ENCODE results near the gene SMURF1.

SMURF1 gene

DNA sequence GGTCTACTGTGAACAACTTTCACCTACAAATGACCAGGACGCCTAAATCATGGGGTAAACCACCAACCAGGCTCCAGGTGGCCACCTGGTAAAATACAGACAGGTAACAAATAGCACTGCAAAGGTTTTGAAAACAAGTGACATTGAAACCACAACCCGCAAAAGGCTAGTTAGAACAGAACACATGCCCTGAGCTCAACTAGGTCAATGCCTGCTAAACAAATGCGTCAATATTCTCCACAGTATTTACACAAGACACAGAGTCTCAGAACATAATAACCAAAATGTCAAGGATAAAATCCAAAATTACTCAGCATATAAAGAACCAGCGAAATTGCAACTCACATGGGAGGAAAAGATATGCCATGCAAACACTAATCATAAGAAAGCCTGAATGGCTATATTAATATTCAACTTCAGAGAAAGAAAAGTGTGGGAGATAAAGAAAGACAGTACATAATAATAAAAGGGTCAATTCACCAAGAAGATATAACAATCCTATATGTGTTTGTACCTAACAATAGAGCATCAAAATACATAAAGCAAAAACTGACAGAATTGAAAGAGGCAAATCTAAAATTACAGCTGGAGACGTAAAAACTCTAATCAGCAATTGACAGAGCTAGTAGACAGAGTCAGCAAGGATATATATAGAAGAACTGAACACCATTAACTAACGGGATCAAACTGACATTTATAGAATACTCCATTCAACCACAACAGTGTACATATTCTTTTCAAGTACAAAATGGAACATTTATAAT, 47.6 kb downstream of the SMURF1 start:
- FAIRE-seq = no peak

DNA sequence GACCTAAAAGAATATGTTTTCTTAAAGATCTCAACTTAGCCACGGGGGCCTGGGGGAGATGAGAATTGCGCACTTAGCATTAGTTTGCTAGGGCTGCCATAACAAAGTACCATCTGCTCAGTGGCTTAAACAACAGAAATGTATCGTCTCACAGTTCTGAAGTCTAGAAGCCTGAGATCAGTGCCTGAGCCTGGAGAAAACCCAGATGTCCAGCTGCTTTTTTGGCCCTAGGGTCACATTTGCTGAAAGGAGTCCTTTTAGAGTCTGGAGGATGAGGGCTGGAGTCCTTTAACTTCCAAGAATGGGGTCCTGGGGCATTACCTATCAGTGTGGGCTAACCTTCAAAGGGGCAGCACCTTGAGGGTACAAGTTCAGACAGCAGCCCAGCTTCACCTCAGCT, 48.2 kb downstream of the SMURF1 start:
- FAIRE-seq = no peak

GRCh38 chr7:99094401-99094800, 49.5 kb downstream of the SMURF1 start:
- FAIRE-seq = no peak

DNA sequence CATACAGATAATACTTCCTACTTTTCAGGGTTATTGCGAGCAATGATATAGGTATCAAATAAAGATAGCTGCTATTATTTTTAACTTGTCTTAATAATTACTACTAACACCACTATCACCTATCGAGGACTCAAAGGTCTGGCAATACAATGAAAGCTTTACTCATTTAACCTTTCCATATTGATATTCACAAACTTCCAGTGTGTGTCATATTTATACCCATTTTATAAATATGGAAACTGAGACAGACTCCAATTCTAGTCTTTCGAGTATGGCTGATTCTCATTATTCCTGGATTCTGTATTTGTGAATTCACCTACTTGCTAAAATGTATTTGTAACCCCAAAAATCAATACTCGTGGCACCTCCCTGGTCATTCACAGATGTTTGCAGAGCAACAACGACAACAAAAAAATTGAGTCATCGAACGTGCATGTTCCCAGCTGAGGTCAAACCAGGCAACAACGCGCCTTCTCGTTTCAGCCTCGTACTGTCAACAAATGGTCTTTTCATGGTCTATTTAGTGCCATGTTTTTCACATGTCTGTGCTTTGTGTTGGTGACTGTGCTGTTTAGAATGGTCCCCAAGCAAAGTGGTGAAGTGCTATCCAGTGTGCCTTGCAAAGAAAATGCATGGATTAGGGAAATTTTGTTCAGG, 51.7 kb downstream of the SMURF1 start:
- no peak for FAIRE-seq

GRCh38 chr7:99090771-99091542, 53.0 kb downstream of the SMURF1 start:
- FAIRE-seq = no peak

DNA sequence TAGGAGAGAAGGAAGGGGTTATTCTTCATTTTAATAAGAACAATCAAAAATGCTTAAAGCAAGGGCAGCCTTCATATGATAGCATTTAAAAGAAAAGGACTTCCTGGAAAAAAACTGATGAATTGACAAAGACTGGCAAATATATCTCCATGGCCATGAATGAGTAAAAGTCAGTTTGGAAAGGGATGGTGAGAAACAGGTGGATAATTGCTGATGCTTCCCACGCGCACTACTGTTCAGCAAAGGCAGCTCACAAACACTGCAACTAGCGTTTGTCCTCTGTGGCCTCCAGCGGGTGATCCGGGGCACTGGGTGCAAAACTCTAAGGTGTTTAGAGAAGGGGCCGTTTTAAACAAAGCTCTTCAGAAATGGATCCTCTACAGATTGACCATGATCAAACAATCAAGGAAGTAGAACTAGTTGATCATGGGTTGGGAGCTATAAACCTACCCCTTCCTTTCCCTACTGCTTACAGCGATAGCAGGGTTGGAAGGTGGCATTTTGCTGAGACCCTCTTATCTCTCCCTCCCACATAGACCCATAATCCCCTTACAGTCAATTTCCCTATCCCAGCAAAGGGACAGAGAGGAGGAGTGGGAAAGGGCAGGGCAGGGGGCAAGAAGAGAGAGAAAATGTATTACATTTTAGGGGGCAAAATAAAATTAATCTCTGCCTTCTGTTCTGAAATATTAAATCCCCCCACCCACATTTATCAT, 53.8 kb downstream of the SMURF1 start:
- FAIRE-seq = no peak

- FAIRE-seq = no peak
Observed at GRCh38 chr7:99086944-99087343, 57.0 kb downstream of the SMURF1 start.

- no peak for FAIRE-seq
Observed at GRCh38 chr7:99086532-99086931, 57.4 kb downstream of the SMURF1 start.

GRCh38 chr7:99083733-99084132, 60.2 kb downstream of the SMURF1 start:
- FAIRE-seq = no peak

GRCh38 chr7:99083068-99083651, 60.7 kb downstream of the SMURF1 start:
- no peak for FAIRE-seq

- no peak for FAIRE-seq
Observed at GRCh38 chr7:99080679-99081078, 63.2 kb downstream of the SMURF1 start.

- no peak for FAIRE-seq
Observed at GRCh38 chr7:99079104-99079503, 64.8 kb downstream of the SMURF1 start.

- no peak for FAIRE-seq
Observed at GRCh38 chr7:99078416-99078815, 65.5 kb downstream of the SMURF1 start.

GRCh38 chr7:99076615-99077014, 67.3 kb downstream of the SMURF1 start:
- FAIRE-seq = no peak

GRCh38 chr7:99073839-99074446, 70.0 kb downstream of the SMURF1 start:
- no peak for FAIRE-seq

DNA sequence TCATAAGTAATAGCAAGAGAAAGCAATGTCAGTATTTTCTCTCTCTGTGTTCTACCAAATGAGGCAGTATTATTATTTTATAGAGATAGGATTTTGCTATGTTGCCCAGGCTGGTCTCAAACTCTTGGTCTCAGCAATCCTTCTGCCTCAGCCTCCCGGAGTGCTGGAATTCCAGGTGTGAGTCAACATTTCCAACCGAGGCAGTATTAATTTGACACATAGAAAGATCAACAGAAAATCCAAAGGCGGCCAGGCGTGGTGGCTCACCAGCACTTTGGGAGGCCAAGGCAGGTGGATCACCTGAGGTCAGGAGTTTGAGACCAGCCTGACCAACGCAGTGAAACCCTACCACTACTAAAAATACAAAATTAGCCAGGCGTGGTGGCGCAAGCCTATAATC, 71.8 kb downstream of the SMURF1 start:
- FAIRE-seq = no peak

GRCh38 chr7:99070361-99070760, 73.5 kb downstream of the SMURF1 start:
- FAIRE-seq = no peak

- FAIRE-seq = no peak
Observed at GRCh38 chr7:99061001-99061776, 82.7 kb downstream of the SMURF1 start.

- FAIRE-seq = no peak
Observed at GRCh38 chr7:99054781-99055180, 89.1 kb downstream of the SMURF1 start.

GRCh38 chr7:99050971-99051370, 92.9 kb downstream of the SMURF1 start:
- no peak for FAIRE-seq

DNA sequence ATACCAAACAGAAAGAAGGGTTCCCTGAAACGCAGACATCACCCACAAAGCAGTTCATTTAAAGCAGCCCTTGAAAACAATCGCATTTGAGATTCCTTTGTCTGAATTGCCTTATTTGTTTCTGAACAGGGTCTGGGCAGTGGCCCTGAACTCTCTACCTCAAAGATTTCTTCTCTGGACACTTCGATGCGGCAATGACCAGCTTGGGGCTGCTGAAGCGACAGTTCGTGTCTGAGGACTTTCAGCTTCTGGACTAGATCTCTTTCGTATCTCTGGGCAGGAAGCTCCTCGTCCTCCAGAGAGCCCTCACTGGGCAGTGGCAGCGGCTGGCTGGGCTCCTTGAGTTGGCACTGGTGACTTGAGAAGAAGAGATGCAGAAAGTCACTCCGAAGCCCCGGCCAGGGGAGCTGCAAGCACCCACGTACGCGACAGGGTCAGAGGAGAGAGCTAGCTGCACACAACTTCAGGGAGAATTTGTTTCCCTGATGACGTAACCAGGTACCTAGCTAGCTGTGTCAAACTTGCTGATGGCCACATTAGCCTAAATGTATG, 96.3 kb downstream of the SMURF1 start:
- no peak for FAIRE-seq

All from TTC549 (cell line).